KOPT-K1 (cell line): Measurements from ENCODE around the gene MYOT.
"Not testable (repeated sequence)": the region's sequence is repeated elsewhere in the genome, so short reads cannot be mapped to it uniquely, and the experiment has no call there.

ENCODE experiments used
- H3K27ac ChIP-seq: fragments of 200-600 bp; sonication (generic); 2 replicates; pipeline ENCODE4 v1.5.1; 2016; ENCODE audit warnings: antibody characterized with exemption, mild to moderate bottlenecking, low read depth, low read length; ENCODE audit not compliant: poor library complexity, severe bottlenecking
- H3K36me3 ChIP-seq: fragments of 200-600 bp; sonication (generic); 2 replicates; pipeline ENCODE4 v1.5.1; 2017; ENCODE audit warnings: antibody characterized with exemption, mild to moderate bottlenecking, low read length, moderate library complexity; ENCODE audit not compliant: insufficient read depth
- H3K9me3 ChIP-seq: fragments of 200-600 bp; sonication (generic); 2 replicates; pipeline ENCODE4 v1.5.1; 2017; ENCODE audit warnings: antibody characterized with exemption, low read length, mild to moderate bottlenecking; ENCODE audit not compliant: insufficient read depth, poor library complexity, severe bottlenecking

Gene MYOT

GRCh38 chr5:137837491-137838394 is 29.9 kb upstream of the MYOT start:
- Histone ChIP-seq H3K27ac (no peak overlapping the region), H3K36me3 (no peaks in the 10 kb centered on the region), H3K9me3 (no peaks in the 10 kb centered on the region)

- H3K36me3 ChIP-seq: no peaks in the 10 kb centered on the region
- H3K9me3 ChIP-seq: no peaks in the 10 kb centered on the region
- H3K27ac ChIP-seq: no peak overlapping the region
Observed at GRCh38 chr5:137838976-137839375, 28.7 kb upstream of the MYOT start.

DNA sequence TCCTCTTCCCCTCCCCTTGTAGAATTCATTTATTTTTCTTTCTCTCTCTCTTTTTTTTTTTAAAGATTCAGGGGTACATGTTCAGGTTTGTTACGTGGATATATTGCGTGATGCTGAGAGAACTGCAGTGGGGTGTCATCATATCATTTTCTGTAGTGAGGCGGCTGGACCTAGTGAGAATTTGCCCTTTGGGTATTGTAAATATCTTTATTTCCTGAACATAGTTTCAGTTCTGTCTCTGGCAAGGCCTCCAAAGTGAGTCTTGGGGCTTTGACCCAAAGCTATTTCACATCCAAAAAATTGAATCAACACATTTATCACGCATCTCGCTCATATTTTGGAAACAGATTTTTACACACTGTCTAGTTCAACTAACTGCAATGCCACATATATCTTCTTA is 25.4 kb upstream of the MYOT start:
- Histone ChIP-seq H3K36me3 (no peaks in the 10 kb centered on the region), H3K9me3 (no peaks in the 10 kb centered on the region), H3K27ac (no peak overlapping the region)

GRCh38 chr5:137843676-137844299 is 23.9 kb upstream of the MYOT start:
- Histone ChIP-seq H3K27ac (no peak overlapping the region), H3K9me3 (no peaks in the 10 kb centered on the region), H3K36me3 (no peaks in the 10 kb centered on the region)

DNA sequence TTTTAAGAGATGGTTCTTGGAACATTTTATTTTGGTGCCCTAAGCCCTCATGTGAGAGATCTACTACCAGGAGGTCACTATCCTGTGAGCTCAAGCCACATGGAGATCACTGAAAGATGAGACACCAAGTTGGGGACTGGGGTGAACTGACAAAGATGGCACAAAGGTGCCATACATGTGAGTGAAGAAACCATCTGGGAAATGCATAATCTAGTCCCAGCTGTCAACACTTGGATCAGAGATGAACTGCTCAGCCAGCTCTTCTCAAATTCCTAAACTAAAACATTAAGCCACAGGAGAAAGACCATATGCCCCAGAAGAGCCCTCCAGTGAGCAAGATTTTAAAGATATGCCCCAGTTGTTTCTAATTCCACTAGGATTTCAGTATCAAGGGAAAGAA is 22.2 kb upstream of the MYOT start:
- H3K36me3 ChIP-seq: no peaks in the 10 kb centered on the region
- H3K27ac ChIP-seq: no peak overlapping the region
- no peaks in the 10 kb centered on the region for H3K9me3 ChIP-seq

GRCh38 chr5:137847687-137848086 is 20.0 kb upstream of the MYOT start:
- no peak overlapping the region for H3K27ac ChIP-seq
- H3K9me3 ChIP-seq: no peaks in the 10 kb centered on the region
- no peaks in the 10 kb centered on the region for H3K36me3 ChIP-seq

DNA sequence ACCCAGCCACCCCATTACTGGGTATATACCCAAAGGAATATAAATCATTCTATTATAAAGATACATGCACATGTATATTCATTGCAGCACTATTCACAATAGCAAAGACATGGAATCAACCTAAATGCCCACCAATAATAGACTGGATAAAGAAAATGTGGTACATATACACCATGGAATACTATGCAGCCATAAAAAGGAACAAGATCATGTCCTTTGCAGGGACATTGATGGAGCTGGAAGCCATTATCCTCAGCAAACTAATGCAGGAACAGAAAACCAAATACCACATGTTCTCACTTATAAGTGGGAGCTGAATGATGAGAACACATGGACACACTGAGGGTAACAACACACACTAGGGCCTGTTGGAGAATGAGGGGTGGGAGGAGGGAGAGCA is 14.5 kb upstream of the MYOT start:
- H3K36me3 ChIP-seq, H3K9me3 ChIP-seq, H3K27ac ChIP-seq: not testable (repeated sequence)

DNA sequence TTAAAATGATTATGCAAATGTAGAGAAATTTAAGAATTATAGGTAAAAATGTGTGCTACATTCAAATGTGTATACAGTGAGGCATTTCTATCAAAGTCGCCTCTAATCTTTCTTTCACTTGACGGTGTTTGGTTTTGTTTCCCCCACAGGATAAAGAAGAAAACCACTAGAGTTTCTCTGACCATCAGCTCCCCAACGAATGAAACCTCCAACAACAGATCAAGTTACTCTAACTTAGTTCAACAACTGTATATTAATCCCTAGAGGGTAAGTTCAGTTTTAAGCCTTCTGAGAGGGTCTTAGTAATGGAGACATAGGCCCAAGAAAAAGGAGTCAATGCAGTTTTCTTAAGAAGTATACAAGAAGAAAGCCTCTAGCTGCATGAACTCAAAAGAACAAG is 11.5 kb upstream of the MYOT start:
- Histone ChIP-seq H3K36me3 (no peaks in the 10 kb centered on the region), H3K27ac (no peak overlapping the region), H3K9me3 (no peaks in the 10 kb centered on the region)

- Histone ChIP-seq H3K36me3 (no peaks in the 10 kb centered on the region), H3K9me3 (no peaks in the 10 kb centered on the region), H3K27ac (peak overlapping the region; percentile 53)
Observed at GRCh38 chr5:137856916-137857862, 10.5 kb upstream of the MYOT start.

DNA sequence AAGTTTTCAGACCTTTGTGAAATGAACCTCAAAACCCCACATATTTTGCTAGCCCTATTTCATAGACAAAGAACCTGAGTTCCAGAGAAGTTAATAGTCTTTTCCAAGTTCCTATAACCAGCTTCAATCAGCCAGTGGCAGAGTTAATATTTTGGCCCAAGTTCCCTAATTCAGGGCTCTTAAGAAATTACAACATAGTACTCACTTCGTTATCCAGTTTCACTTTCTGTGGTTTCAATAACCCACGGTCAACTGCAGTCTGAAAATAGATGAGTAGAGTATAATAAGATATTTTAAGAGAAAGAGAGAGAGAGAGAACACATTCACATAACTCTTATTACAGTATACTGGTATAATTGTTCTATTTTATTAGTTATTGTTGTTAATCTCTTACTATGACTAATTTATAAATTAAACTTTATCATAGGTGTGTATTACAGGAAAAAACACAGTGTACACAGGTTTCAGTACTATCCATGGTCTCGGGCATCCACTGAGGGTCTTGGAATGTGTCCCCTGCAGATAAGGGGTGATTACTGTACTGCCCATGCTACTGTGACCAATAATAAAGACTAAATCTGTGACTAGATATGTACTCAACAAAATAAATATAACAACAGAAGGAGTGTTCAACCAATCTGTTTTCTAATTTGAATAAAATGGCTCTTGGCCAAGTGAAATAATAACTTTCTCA is 9.3 kb upstream of the MYOT start:
- Histone ChIP-seq H3K9me3 (no peaks in the 10 kb centered on the region), H3K27ac (peak overlapping the region; percentile 53), H3K36me3 (no peaks in the 10 kb centered on the region)

- H3K9me3 ChIP-seq: no peaks in the 10 kb centered on the region
Observed at GRCh38 chr5:137858954-137859353, 8.7 kb upstream of the MYOT start.

GRCh38 chr5:137862251-137862650 is 5.4 kb upstream of the MYOT start:
- no peak overlapping the region for H3K27ac ChIP-seq
- no peaks in the 10 kb centered on the region for H3K9me3 ChIP-seq
- no peaks in the 10 kb centered on the region for H3K36me3 ChIP-seq

More at GRCh38 chr5:137858954-137859353, 8.7 kb upstream of the MYOT start:
- H3K36me3 ChIP-seq: no peaks in the 10 kb centered on the region
- H3K27ac ChIP-seq: no peak overlapping the region

GRCh38 chr5:137863653-137864052 is 4.0 kb upstream of the MYOT start:
- H3K27ac ChIP-seq, H3K9me3 ChIP-seq, H3K36me3 ChIP-seq: not testable (repeated sequence)

DNA sequence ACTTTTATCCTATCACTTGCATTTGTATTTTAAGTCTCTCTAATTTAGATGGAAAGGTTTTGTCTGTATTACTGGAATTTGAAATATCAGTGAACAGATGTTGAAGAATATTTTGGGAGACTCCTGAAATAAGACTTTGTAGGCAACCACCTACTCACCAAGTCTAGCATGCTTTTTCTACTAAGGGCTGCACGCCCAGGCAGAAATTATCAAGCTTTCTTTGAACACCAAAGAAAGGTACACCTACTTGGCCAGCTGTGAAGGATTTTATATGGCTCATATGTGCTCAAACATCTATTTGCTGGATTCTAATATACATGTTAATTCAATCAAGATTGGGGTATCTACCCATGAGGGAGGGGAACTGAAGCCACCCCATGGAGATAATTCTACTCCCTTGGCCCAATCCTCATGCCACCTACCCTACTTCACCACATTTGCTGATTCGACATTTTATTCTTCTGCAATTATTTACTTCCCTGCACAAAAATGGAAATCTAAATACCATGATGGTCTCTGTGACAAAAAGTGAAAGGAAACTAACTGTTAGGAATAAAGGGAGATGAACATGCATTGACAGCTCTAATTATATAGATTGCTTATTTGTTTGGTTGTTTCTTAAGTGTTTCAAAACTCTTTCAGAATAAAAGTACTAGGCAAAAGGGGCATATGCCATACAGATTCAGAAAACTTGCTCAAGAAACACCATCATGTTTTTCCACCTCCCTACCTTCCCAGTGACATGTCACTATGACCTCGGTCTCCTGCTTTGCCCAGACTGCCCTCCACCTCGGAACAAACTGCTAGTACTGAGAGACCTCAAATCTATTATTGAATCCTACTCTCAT is 895 bp upstream of the MYOT start:
- no peaks in the 10 kb centered on the region for H3K36me3 ChIP-seq
- H3K27ac ChIP-seq: no peak overlapping the region
- H3K9me3 ChIP-seq: no peaks in the 10 kb centered on the region
